HG03064 (cell line): ENCODE data around the gene SLMAP.

Source experiments
- ATAC-seq: cut with Tn5 transposase; IDR thresholded peaks from one replicate; pipeline ENCODE4 v1.9.1; 2021; ENCODE audit warnings: low read depth; ENCODE audit not compliant: unreplicated experiment

SLMAP gene, protein sequence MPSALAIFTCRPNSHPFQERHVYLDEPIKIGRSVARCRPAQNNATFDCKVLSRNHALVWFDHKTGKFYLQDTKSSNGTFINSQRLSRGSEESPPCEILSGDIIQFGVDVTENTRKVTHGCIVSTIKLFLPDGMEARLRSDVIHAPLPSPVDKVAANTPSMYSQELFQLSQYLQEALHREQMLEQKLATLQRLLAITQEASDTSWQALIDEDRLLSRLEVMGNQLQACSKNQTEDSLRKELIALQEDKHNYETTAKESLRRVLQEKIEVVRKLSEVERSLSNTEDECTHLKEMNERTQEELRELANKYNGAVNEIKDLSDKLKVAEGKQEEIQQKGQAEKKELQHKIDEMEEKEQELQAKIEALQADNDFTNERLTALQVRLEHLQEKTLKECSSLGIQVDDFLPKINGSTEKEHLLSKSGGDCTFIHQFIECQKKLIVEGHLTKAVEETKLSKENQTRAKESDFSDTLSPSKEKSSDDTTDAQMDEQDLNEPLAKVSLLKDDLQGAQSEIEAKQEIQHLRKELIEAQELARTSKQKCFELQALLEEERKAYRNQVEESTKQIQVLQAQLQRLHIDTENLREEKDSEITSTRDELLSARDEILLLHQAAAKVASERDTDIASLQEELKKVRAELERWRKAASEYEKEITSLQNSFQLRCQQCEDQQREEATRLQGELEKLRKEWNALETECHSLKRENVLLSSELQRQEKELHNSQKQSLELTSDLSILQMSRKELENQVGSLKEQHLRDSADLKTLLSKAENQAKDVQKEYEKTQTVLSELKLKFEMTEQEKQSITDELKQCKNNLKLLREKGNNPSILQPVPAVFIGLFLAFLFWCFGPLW

DNA sequence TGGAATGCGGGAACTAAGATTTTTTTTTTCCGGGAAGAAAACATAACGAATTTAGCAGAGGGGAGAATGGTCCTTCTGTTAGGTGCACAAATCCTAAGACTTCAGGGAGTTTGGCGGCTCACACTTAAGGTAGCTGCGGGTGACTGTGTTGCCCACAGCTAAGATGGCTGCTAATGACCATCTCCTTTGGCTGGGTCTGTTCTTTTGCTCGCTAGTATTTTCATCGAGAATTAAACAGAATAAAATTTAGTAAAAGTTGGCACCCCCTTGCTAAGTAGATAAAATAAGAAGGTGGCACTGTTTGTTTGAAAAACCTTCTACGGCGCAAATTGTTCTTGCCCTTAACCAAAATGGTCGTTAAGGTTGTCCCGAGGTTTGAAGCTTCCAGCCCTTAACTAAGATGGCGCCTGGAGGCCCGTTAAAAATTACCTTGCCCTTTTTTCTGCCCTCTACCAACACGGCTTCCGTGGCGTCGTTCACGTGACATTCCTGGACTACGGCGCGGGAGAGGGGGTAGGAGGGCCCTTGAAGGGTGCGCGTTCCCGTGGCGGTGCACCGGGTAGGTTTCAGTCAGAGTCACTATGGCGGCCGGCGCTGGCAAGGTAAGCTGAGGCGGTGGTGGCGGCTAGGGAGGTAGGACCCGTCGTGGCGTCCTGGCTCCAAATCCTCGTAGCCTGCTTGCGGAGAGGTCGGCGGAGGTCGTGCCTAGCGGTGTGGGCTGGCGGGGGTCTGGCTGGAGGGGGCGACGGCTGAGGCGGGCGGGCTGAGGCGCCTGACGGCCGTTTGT lies at the start of gene SLMAP:
TSS of gene SLMAP (plus strand) at position 569 of the 787 bp plus-strand sequence. CDS start 1,343 bp downstream, outside the sequence.
- peak; percentile 88 for ATAC-seq

DNA sequence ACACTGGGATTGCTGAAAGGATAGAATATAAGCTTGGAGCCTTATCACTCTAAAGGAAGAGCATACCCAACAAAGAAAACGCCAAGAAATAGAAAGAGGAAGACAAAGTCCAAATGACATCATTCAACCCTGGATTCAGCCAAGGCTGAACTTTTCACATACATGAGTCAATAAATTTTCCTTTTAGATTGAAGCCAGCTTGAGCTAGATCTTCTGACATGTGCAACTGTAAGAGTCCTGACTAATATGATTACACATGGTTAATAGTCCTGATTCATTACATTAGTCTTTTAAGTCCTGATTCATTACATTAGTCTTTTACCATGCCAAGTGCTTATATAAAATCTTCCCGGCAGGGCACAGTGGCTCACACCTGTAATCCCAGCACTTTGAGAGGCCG lies 49.6 kb upstream of the SLMAP start:
- no peak for ATAC-seq

DNA sequence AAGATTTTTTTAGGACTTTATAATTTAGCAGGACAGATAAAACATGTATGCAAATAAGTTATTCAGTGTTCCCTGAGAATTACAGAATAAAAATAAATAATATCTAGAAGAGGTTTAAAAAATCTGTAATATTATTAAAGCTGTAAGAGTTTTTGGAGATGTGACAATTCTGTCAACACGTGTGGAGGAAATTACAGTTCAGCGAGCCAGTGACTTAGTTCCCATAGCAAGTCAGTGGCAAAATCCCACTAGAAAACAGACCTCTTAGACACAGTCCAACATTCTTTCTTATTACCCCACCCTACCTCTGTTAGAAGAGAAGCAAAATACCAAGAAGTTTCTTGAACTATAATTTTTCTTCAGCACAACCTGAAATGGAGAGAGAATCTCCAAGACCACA lies 47.1 kb upstream of the SLMAP start:
- no peak for ATAC-seq

DNA sequence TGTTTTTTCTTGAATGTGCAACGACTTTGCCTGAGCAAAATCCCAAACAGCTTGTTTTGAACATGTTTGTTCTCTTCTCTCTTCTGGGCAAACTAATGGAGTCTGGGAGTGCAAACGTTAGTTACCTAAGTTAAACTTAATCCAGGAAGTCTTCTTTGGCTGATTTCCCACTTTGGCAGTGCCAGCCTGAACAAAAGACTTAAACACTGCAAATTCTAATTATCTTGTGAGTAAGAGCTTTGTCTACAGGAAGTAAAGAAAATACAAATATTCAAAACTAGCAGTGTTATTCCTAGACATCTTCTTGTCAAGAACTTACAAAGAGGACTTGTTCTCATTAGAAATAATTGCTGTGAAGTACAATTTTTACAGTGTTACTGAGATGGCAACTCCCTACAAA lies 46.5 kb upstream of the SLMAP start:
- no peak for ATAC-seq

DNA sequence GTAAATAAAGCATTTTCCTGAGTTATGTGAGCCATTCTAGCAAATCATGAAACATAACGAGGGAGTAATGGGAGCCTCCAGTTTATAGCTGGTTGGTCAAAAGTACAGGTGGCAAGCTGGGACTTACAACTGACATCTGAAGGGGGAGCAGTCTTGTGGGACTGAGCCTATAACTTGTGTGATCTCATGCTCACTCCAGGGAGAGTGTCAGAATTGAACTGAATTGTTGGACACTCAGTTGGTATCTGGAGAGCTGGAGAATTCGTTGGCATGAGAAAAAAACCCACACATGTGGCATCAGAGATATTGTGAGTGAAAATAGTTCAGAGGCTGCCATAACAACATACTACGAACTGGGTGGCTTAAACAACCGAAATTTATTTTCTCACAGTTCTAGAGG lies 40.4 kb upstream of the SLMAP start:
- ATAC-seq: no peak

DNA sequence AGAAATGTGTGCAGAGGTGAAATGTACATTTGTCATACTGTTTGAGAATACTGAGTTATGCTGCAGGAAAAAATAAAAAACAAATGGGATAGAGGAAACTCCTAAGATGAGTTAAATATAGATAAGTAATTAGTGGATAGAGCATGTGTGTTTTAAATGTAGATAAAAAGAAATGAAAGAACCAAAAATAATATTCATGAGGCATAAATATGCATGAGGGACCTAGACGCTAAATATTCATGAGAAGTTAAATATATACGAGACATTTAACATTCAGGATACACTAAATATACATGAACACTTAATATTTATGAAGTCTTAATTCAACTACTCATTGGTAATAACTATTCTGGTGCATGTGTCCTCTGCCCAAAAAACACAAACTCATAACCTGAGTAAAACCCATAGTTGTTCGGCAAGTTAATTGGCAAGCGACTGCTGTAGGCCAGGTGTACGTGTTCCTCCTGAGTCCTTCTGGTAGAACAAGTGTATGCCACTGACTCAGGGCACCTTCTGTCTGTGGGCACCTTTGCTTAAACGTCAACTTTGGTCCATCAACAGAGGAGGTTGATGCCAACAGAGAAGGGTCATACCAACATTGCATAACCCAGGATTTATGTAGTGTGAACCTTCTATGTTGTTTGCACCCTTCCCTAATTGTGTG lies 38.8 kb upstream of the SLMAP start:
- no peak for ATAC-seq

DNA sequence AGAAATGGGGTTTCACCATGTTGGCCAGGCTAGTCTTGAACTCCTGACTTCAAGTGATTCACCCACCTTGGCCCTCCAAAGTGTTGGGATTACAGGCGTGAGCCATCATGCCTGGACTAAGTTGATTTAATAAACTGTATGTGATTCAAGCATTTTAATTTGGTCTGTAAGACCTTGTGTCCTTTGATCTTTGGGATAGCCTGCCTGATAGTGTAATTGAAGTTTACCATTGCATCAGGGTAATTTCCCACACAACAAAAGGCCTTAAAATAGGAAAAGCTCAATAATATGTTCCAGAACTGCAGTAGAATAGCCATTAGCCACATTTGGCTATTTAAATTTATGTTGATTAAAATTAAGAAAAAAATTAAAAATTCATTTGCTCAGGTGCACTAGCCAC lies 38.0 kb upstream of the SLMAP start:
- no peak for ATAC-seq

DNA sequence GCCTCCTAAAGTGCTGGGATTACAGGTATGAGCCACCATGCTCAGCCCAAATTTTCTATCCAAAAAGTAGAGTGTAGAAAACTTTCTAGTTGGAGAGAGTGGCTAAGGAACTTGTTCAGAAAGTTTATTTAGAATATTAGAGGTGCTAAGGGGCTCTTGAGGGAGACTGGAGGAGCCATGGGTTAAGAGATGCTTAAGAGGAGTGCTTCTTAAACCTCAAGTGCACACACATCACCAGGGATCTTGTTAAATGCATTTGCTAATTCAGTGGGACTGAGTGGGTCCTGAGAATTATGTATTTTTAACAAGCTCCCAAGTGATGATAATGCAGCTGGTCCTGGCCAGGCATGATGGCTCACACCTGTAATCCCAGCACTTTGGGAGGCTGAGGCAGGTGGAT lies 29.7 kb upstream of the SLMAP start:
- no peak for ATAC-seq

DNA sequence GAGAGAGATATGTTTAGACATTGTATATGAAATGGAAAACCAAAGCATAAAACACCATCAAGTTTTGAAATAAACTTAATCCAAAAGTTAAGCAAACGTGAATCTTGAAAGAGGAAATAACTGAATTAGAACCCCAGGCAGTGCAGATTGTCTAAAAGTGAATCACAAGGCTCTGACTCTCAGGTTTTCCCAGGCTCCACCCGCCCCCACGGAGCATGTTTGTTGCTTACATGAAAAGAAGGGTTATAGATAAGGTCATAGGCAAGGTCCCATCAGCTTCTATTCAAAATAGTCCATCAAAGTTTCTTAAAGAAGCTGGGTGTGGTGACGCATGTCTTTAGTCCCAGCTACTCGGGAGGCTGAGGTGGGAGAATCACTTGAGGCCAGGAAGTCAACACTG lies 29.0 kb upstream of the SLMAP start:
- no peak for ATAC-seq

DNA sequence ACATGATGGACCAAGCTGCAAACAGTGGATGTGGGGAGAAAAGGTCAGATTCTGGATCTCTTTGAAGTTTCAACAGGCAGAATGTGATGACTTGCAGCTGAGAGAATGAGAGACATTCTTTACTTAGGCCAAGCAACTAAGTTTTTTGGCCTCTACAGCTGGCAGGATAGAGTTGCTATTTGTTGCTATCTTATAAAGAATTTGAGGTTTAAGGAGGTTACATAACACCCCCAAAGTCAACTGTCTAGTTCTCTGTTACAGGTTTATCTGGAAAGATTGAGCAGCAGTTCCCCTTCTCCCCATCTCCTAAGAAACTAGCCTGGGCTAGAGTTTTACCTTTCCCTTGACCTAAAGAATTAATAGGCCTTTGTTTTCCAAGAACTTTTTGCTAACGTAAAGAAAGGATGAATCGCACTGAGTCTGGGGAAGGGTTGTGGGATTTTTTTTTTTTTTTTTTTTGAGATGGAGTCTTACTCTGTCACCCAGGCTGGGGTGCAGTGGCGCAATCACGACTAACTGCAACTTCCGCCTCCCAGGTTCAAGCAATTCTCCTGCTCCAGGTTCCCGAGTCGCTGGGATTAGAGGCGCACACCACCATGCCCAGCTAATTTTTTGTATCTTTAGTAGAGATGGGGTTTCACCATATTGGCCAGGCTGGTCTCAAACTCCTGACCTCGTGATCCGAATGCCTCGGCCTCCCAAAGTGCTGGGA lies 26.6 kb upstream of the SLMAP start:
- ATAC-seq: no peak

DNA sequence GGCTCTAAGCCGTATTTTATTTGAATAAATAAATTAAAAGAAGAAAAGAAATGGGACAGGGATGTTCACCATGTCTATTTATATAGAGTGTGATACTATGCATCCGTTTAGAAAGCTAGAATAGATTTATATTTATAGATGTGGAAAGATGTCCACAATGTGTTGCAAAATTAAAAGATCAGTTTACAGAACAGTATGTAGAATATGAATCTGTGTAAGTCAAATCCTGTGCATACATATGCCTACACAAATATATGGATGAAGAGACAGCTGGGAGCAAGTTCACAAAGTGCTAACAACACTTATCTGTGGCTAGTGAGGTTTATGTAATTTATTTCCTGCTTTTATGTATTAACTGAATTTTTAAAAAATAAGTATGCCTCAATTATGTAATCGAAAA lies 25.4 kb upstream of the SLMAP start:
- ATAC-seq: no peak

DNA sequence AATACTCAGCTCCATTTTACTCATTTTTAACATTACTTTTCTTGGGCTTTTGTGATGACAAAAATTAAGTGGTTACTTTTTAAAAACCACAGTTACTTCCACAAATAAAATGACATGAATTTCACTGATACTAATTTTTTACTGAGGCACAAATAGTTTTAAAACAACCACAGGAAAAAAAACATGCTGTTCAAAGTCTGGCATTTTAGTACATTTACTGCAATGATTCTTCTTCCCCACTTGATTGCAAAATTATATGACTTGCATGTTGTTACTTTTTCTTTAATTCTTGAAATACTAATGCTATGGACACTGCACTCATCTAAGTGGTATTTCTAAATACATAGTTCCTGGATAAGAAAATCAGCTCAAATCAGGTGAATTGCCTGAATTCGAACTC lies 24.8 kb upstream of the SLMAP start:
- no peak for ATAC-seq

DNA sequence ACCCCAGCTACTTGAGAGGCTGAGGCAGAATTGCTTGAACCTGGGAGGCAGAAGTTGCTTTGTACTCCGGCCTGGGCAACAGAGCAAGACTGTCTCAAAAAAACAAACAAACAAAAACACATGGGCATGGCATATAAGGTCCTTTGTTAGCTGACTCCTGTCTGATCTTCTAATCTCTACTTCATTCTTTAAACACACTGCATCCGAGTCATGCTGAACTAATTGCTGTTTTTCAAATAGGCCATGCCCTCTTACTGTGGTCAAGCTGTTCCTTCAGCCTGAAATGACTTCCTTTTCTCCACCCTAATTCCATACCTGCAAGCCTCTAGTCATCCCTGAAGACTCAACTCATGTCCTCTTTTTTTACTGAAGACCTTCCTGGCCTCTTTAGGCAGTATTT lies 22.3 kb upstream of the SLMAP start:
- ATAC-seq: no peak

DNA sequence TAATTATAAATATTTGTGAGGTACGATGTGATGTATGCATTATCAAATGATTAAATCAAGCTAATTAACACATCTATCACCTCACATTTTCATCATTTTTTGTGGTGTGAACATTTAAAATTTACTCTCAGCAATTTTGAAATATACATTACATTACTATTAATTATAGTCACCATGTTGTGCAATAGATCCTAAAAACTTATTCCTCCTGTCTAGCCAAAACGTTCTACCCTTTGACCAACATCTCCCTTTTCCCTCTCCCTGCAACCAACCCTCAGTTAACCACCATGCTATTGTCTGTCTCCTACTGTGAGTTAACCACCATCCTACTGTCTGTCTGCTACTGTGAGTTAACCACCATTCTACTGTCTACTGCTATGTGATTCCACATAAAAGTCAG lies 20.7 kb upstream of the SLMAP start:
- no peak for ATAC-seq

DNA sequence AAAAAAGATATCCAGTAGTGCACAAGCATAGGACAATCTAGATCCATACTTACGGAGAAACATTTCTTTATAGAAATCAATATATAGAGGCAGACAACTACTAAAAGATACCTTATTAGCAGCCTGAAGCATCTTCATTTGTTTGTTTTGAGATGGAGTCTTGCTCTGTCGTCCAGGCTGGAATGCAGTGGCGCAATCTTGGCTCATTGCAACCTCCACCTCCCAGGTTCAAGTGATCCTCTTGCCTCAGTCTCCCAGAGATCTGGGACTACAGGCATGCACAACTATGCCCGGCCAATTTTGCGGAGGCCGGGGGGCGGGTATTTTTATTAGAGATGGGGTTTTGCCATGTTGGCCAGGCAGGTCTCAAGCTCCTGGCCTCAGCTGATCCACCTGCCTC lies 18.3 kb upstream of the SLMAP start:
- ATAC-seq: no peak

DNA sequence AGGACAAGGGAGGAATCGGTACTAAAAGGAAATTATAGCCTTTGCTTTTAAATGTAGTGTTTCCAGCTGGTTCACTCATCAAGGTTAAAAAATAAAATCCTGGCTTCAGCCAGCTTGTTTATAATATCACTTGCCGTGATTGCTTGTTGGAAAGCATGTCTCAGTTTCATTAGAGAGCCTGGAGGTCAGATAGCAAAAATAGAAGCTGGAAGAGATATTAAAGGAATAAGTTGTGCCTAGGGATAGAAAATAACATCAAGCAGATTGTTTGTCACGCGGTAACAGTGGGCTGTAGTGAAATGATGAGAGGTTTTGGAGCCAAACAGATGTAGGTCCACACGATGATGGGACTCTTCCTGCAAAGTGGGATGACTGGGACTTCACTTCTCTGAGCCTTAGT lies 17.7 kb upstream of the SLMAP start:
- ATAC-seq: no peak

DNA sequence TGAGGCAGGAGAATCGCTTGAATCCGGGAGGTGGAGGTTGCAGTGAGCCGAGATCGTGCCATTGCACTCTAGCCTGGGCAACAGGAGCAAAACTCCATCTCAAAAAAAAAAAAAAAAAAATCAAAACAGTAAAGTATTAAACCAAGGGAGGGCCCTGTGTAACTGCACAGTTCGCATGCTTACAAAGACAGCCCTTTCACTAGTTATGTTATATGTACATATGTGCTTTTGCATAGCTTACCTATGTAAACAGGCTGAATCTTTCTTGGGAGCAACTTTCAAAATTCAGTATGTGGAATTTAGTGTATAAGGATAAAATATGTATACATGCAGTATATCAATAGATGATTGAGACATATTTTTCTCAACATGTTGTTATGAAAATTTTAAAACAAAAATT lies 16.1 kb upstream of the SLMAP start:
- ATAC-seq: no peak

DNA sequence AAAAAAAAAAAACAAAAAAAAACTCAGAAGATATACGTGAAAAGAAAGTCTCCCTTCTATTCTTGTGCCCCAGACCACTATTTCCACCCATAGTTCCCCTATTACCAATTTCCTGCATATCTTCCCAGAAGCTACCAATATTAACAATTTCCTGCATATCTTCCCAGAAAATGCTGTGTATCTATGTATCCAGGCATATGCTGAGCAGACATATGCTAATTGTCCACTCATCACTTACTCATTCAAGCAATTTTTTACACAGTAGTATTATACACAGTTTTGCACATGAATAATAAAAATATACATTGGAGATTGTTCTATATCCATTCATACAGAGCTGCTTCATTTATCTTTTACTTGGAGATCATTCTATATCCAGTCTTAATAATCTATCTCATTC lies 12.6 kb upstream of the SLMAP start:
- no peak for ATAC-seq

DNA sequence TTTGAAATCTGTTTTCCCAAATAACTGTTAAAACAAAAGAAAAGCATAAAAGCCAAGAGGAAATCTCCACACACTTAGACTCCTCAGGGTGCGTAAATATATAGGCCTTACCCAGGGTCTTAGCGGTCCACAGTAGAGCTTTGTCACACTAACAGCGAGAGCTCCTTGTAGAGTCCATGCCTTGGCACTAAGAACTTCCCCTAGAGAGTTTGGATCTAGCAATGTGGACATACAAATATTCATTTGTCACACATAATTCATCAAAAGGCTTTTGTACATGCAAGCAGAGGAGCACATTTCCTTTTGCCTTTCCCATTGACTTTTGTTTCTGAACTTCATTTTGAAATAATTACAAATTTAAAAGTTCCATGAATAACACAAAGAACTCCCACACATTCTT lies 11.0 kb upstream of the SLMAP start:
- ATAC-seq: no peak
